Uterus (tissue), 4 donors: Measurements from ENCODE around the gene ADARB2. TPM values are rescaled to one million over a fixed set of nuclear protein-coding genes. Genes with fewer than 3 reads are reported as not detected.

Experiments
- DNase-seq, 2 donors: peaks; one replicate each; pipeline ENCODE4 v3.0.0-alpha.2; 2019 to 2020
- H3K27ac ChIP-seq, 2 donors: fragments of 200-600 bp; sonication (generic); 1 replicate in 1 of 2; 2 replicates in 1 of 2; pipeline ENCODE4 v1.5.1; 2016 to 2018
- H3K27me3 ChIP-seq, 2 donors: fragments of 200-600 bp; sonication (generic); one replicate each; pipeline ENCODE4 v1.5.1; 2018 to 2019; ENCODE audit warnings: control low read depth in 1 of 2
- H3K36me3 ChIP-seq, 2 donors: fragments of 200-600 bp; sonication (generic); one replicate each; pipeline ENCODE4 v1.5.1; 2019; ENCODE audit warnings: control low read depth in 1 of 2
- H3K4me1 ChIP-seq, 2 donors: fragments of 200-600 bp; sonication (generic); one replicate each; pipeline ENCODE4 v1.5.1; 2018 to 2019; ENCODE audit warnings: control low read depth in 1 of 2
- H3K4me3 ChIP-seq, 2 donors: fragments of 200-600 bp; sonication (generic); 1 replicate in 1 of 2; 2 replicates in 1 of 2; pipeline ENCODE4 v1.5.1; 2018 to 2019; ENCODE audit warnings: mild to moderate bottlenecking in 1 of 2
- H3K9me3 ChIP-seq, 2 donors: fragments of 200-600 bp; sonication (generic); one replicate each; pipeline ENCODE4 v1.5.1; 2019; ENCODE audit warnings: control low read depth in 1 of 2
- POLR2A ChIP-seq, 2 donors: fragments of 450-650 bp; IDR thresholded peaks; one replicate each; pipeline ENCODE4 v1.6.1; 2016; ENCODE audit warnings: antibody characterized with exemption in 2 of 2, mild to moderate bottlenecking in 1 of 2, moderate library complexity in 1 of 2
- intact Hi-C: fragments of 100-400 bp; cut with DNase I; formaldehyde crosslinking; loops from one replicate; pipeline ENCODE4 v1.15.1; 2023; ENCODE audit warnings: low total_unique reads
- total RNA-seq, 4 donors: library from RNA; depleted of rRNA in 3 of 4; stranded (reverse); fragments of >200 nt in 3 of 4; gene quantifications; one replicate each; pipeline versions ENCODE4 v1.1.0 to v1.2.4, GENCODE V29; 2014 to 2023
- TF ChIP-seq, protein P1 (sequence below), 4 experiments: fragments of 200-600 bp in 2 of 4; fragments of 450-650 bp in 2 of 4; sonication (generic) in 2 of 4; IDR thresholded peaks; one replicate each; pipeline ENCODE4 v1.5.1; 2016 to 2019; ENCODE audit warnings: antibody characterized with exemption in 4 of 4, mild to moderate bottlenecking in 2 of 4, moderate library complexity in 1 of 4
- donor health status: DM: yes; HTN: yes; CAD: no.

The ADARB2 gene
- total RNA-seq, 4 donors from 2014 or later = 0.76 to 2.6 (median 2.0) TPM; not detected in 1

DNA sequence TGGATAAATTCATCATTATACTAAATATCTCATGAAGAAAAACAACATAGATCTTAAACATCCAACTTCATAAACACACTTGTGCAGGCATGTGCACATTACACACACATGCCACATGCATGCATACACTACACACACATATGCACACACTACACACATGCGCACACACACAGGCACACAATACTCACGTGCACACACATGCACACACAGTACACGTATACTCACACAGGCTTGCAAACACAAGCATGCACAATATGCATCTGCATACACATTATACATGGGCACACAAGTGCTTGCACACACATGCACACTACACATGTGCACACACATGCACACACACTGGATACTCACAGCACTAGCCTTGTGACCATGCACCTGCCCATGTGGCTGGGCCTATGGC, 105.2 kb downstream of the ADARB2 start:
- Histone ChIP-seq H3K4me1 (no peaks in the 10 kb centered on the region), H3K36me3 (no peaks in the 10 kb centered on the region), H3K4me3 (no peak overlapping the region), H3K27ac (no peak overlapping the region), H3K9me3 (no peaks in the 10 kb centered on the region), H3K27me3 (no peaks in the 10 kb centered on the region)
- TF ChIP-seq, protein P1, sequence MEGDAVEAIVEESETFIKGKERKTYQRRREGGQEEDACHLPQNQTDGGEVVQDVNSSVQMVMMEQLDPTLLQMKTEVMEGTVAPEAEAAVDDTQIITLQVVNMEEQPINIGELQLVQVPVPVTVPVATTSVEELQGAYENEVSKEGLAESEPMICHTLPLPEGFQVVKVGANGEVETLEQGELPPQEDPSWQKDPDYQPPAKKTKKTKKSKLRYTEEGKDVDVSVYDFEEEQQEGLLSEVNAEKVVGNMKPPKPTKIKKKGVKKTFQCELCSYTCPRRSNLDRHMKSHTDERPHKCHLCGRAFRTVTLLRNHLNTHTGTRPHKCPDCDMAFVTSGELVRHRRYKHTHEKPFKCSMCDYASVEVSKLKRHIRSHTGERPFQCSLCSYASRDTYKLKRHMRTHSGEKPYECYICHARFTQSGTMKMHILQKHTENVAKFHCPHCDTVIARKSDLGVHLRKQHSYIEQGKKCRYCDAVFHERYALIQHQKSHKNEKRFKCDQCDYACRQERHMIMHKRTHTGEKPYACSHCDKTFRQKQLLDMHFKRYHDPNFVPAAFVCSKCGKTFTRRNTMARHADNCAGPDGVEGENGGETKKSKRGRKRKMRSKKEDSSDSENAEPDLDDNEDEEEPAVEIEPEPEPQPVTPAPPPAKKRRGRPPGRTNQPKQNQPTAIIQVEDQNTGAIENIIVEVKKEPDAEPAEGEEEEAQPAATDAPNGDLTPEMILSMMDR (IDR thresholded peaks at IDR 0.05) = no peak
- TF ChIP-seq POLR2A (IDR thresholded peaks at IDR 0.05) = no peak
- DNase-seq = no peak
- intact Hi-C loops = no loop called here

DNA sequence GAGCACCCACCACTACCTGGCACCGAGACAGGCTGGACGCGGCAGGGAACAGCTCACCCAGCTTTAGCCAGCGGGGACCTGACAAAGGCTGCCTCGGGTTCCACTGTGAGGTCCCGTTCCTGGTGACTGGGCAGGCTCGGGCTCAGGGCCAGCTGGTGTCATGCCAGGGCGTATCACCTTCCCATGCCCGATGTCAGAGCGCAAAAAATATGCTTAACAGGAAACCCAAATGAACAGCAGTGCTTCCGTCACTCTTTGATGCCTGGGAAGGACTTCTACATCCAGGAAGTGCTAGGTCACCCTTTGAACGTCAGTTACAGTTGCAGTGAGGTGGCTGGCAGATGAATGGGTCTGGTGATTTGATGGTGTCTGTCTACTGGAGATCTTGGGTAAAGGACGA, 106.0 kb downstream of the ADARB2 start:
- intact Hi-C loops = no loop called here
- TF ChIP-seq, protein P1 (IDR thresholded peaks at IDR 0.05) = no peak
- TF ChIP-seq POLR2A (IDR thresholded peaks at IDR 0.05) = no peak
- Histone ChIP-seq H3K36me3 (no peaks in the 10 kb centered on the region), H3K27me3 (no peaks in the 10 kb centered on the region), H3K9me3 (no peaks in the 10 kb centered on the region), H3K4me1 (no peaks in the 10 kb centered on the region), H3K27ac (no peak overlapping the region), H3K4me3 (no peak overlapping the region)
- DNase-seq = no peak

GRCh38 chr10:1630304-1630703, 107.0 kb downstream of the ADARB2 start:
- TF ChIP-seq POLR2A (IDR thresholded peaks at IDR 0.05) = no peak
- TF ChIP-seq, protein P1 (IDR thresholded peaks at IDR 0.05) = no peak
- H3K27me3 ChIP-seq = no peaks in the 10 kb centered on the region
- intact Hi-C loops = no loop called here
- no peak overlapping the region for H3K27ac ChIP-seq
- H3K4me1 ChIP-seq = no peaks in the 10 kb centered on the region
- no peaks in the 10 kb centered on the region for H3K9me3 ChIP-seq
- no peak for DNase-seq
- no peak overlapping the region for H3K4me3 ChIP-seq
- H3K36me3 ChIP-seq = no peaks in the 10 kb centered on the region

DNA sequence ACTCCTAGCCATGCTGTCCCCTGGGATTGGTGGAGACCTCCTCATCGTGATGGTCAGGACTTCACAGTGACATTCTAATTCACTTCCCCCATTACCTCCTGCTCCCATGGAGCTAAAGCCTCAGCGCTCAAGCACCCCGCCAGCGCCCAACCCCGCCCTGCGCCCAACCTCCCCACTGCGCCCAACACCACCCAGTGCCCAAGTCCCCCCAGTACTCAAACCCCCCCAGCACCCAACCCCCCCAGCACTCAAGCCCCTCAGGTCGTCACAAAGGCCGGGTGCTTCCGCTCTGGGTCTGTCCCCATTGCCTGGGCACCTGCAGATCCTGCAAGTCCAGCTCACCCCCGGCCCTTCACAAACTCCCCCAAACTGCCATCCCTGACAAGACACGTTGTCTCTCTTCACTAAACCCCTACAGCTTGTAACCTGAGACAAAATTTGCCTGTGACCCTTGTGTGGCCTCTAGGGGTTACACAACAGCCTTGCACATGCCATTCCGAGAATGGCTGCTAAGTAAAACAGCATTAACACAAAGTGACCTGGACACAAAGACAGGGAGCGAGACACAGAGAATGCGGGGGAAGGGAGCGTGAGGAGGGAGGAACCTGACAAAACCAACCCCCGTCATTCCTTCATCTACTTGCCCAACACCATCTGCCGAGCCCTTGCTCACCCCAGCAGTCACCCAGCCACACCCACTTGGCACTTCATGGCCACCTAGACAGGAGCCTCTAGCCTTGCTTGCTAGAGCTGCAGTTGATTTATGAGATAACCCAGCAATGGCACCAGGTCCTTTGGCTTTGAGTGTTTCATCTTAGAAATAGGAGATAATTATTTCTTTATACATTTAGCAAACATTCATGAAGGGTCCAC, 107.8 kb downstream of the ADARB2 start:
- Histone ChIP-seq H3K36me3 (no peaks in the 10 kb centered on the region), H3K27ac (no peak overlapping the region), H3K4me3 (no peak overlapping the region), H3K4me1 (no peaks in the 10 kb centered on the region), H3K27me3 (no peaks in the 10 kb centered on the region), H3K9me3 (no peaks in the 10 kb centered on the region)
- intact Hi-C loops = no loop called here
- no peak for DNase-seq
- no peak for TF ChIP-seq POLR2A (IDR thresholded peaks at IDR 0.05)
- TF ChIP-seq, protein P1 (IDR thresholded peaks at IDR 0.05) = no peak

GRCh38 chr10:1628757-1629156, 108.6 kb downstream of the ADARB2 start:
- Histone ChIP-seq H3K36me3 (no peaks in the 10 kb centered on the region), H3K27me3 (no peaks in the 10 kb centered on the region), H3K9me3 (no peaks in the 10 kb centered on the region), H3K4me1 (no peaks in the 10 kb centered on the region), H3K27ac (no peak overlapping the region), H3K4me3 (no peak overlapping the region)
- no peak for DNase-seq
- TF ChIP-seq, protein P1 (IDR thresholded peaks at IDR 0.05) = no peak
- no peak for TF ChIP-seq POLR2A (IDR thresholded peaks at IDR 0.05)
- intact Hi-C loops = no loop called here
